ENCODE data around the gene FOXB2. TPM values are rescaled to one million over a fixed set of nuclear protein-coding genes. Genes with fewer than 3 reads are reported as not detected.

FOXB2 gene
- polyA plus RNA-seq, 1 donor from 2014 or later = not detected

DNA sequence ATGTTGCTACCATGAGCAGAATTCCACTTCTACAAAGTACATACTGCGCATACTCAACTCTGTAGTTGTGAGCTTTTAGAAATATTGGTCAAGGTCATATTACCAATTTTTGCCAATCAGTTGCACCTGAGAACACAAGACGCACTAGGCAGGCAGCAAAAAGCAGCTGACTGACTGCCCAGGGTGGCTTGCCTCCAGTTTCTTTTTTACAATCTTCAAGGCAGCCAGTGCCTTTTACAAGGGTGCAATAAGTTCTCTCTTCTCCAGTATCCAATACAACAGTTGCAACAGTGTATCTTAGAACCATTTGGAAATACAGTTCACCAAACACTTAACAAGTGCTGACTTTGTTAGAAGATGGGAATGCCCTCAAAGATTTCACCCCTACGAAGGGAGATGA lies 16.1 kb upstream of the FOXB2 start:
- Histone ChIP-seq H3K36me3 (ENCODE audit: insufficient read depth, low read length) (no peaks in the 10 kb centered on the region), H2AFZ (ENCODE audit: low read depth, low read length) (no peak overlapping the region), H3K4me2 (ENCODE audit: low read length) (no peak overlapping the region), H3K27me3 (ENCODE audit: insufficient read depth, low read depth, low read length) (no peaks in the 10 kb centered on the region), H3K79me2 (replicated peaks; ENCODE audit: insufficient read depth, low read length) (no peaks in the 10 kb centered on the region), H3K27ac (ENCODE audit: low read length) (no peak overlapping the region), H4K20me1 (ENCODE audit: insufficient read depth) (no peaks in the 10 kb centered on the region), H3K4me3 (ENCODE audit: low read length) (no peak overlapping the region), H3K9me2 (ENCODE audit: insufficient read depth, low read length) (no peaks in the 10 kb centered on the region), H3K9ac (ENCODE audit: low read length) (no peak overlapping the region), H3K9me3 (ENCODE audit: low read length) (no peaks in the 10 kb centered on the region), H3F3A (ENCODE audit: insufficient read depth, low read length, poor library complexity, severe bottlenecking) (no peaks in the 10 kb centered on the region)
- no peak for TF ChIP-seq POLR2AphosphoS5 (IDR thresholded peaks at IDR 0.05)
- no peak for TF ChIP-seq EP300 (conservative IDR thresholded peaks at IDR 0.05; ENCODE audit: poor library complexity, severe bottlenecking)
- no peak for TF ChIP-seq MXI1 (conservative IDR thresholded peaks at IDR 0.05; ENCODE audit: poor library complexity, severe bottlenecking)
- TF ChIP-seq, protein P1, sequence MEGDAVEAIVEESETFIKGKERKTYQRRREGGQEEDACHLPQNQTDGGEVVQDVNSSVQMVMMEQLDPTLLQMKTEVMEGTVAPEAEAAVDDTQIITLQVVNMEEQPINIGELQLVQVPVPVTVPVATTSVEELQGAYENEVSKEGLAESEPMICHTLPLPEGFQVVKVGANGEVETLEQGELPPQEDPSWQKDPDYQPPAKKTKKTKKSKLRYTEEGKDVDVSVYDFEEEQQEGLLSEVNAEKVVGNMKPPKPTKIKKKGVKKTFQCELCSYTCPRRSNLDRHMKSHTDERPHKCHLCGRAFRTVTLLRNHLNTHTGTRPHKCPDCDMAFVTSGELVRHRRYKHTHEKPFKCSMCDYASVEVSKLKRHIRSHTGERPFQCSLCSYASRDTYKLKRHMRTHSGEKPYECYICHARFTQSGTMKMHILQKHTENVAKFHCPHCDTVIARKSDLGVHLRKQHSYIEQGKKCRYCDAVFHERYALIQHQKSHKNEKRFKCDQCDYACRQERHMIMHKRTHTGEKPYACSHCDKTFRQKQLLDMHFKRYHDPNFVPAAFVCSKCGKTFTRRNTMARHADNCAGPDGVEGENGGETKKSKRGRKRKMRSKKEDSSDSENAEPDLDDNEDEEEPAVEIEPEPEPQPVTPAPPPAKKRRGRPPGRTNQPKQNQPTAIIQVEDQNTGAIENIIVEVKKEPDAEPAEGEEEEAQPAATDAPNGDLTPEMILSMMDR (IDR thresholded peaks at IDR 0.05; ENCODE audit: poor library complexity, severe bottlenecking) = no peak
- TF ChIP-seq TAF1 (IDR thresholded peaks at IDR 0.05; ENCODE audit: low read depth) = no peak
- no peak for TF ChIP-seq EZH2 (IDR thresholded peaks at IDR 0.05; ENCODE audit: borderline replicate concordance, insufficient read depth, low read length, poor library complexity, severe bottlenecking)
- TF ChIP-seq SMC3 (conservative IDR thresholded peaks at IDR 0.05; ENCODE audit: poor library complexity) = no peak
- TF ChIP-seq RAD21 (conservative IDR thresholded peaks at IDR 0.05) = no peak
- TF ChIP-seq, protein P2, sequence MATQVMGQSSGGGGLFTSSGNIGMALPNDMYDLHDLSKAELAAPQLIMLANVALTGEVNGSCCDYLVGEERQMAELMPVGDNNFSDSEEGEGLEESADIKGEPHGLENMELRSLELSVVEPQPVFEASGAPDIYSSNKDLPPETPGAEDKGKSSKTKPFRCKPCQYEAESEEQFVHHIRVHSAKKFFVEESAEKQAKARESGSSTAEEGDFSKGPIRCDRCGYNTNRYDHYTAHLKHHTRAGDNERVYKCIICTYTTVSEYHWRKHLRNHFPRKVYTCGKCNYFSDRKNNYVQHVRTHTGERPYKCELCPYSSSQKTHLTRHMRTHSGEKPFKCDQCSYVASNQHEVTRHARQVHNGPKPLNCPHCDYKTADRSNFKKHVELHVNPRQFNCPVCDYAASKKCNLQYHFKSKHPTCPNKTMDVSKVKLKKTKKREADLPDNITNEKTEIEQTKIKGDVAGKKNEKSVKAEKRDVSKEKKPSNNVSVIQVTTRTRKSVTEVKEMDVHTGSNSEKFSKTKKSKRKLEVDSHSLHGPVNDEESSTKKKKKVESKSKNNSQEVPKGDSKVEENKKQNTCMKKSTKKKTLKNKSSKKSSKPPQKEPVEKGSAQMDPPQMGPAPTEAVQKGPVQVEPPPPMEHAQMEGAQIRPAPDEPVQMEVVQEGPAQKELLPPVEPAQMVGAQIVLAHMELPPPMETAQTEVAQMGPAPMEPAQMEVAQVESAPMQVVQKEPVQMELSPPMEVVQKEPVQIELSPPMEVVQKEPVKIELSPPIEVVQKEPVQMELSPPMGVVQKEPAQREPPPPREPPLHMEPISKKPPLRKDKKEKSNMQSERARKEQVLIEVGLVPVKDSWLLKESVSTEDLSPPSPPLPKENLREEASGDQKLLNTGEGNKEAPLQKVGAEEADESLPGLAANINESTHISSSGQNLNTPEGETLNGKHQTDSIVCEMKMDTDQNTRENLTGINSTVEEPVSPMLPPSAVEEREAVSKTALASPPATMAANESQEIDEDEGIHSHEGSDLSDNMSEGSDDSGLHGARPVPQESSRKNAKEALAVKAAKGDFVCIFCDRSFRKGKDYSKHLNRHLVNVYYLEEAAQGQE (IDR thresholded peaks at IDR 0.05; ENCODE audit: borderline replicate concordance) = no peak

DNA sequence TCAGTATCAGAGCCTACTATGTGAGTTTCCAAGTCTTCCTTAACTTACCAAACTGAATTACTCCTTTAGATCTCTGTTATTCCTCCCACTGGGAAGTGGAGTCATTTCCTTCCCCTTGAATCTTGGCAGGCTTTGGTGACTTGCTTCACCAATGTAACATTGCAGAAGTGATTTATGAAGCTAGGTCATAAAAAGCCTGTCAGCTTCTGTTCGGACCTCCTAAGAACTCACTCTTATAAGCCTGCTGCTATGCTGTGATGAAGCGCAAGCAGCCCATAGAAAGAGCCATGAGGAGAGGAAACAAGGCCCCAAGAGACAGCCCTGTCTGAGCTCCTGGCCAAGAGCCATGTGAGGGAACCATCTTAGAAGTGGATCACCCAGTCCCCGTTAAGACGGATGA lies 14.2 kb upstream of the FOXB2 start:
- Histone ChIP-seq H3K27me3 (ENCODE audit: insufficient read depth, low read depth, low read length) (peaks cover 2% of the 10 kb centered on the region), H3K27ac (ENCODE audit: low read length) (no peak overlapping the region), H4K20me1 (ENCODE audit: insufficient read depth) (no peaks in the 10 kb centered on the region), H3K9me2 (ENCODE audit: insufficient read depth, low read length) (no peaks in the 10 kb centered on the region), H3K79me2 (replicated peaks; ENCODE audit: insufficient read depth, low read length) (no peaks in the 10 kb centered on the region), H3K4me3 (ENCODE audit: low read length) (no peak overlapping the region), H3K9me3 (ENCODE audit: low read length) (no peaks in the 10 kb centered on the region), H3K9ac (ENCODE audit: low read length) (no peak overlapping the region), H3K4me2 (ENCODE audit: low read length) (no peak overlapping the region), H3K36me3 (ENCODE audit: insufficient read depth, low read length) (no peaks in the 10 kb centered on the region), H3F3A (ENCODE audit: insufficient read depth, low read length, poor library complexity, severe bottlenecking) (no peaks in the 10 kb centered on the region), H2AFZ (ENCODE audit: low read depth, low read length) (no peak overlapping the region)
- TF ChIP-seq, protein P2 (IDR thresholded peaks at IDR 0.05; ENCODE audit: borderline replicate concordance) = no peak
- no peak for TF ChIP-seq TAF1 (IDR thresholded peaks at IDR 0.05; ENCODE audit: low read depth)
- no peak for TF ChIP-seq RAD21 (conservative IDR thresholded peaks at IDR 0.05)
- TF ChIP-seq, protein P1 (IDR thresholded peaks at IDR 0.05; ENCODE audit: poor library complexity, severe bottlenecking) = no peak
- no peak for TF ChIP-seq POLR2AphosphoS5 (IDR thresholded peaks at IDR 0.05)
- no peak for TF ChIP-seq MXI1 (conservative IDR thresholded peaks at IDR 0.05; ENCODE audit: poor library complexity, severe bottlenecking)
- TF ChIP-seq SMC3 (conservative IDR thresholded peaks at IDR 0.05; ENCODE audit: poor library complexity) = no peak
- no peak for TF ChIP-seq EP300 (conservative IDR thresholded peaks at IDR 0.05; ENCODE audit: poor library complexity, severe bottlenecking)
- TF ChIP-seq EZH2 (IDR thresholded peaks at IDR 0.05; ENCODE audit: borderline replicate concordance, insufficient read depth, low read length, poor library complexity, severe bottlenecking) = no peak
